Mesenteric fat pad (tissue), 1 donor: Measurements from ENCODE around the gene MAPK9. TPM values are rescaled to one million over a fixed set of nuclear protein-coding genes. Genes with fewer than 3 reads are reported as not detected.

ENCODE experiments used
- total RNA-seq: library from RNA; stranded (reverse); fragmentation: NEBNext Ultra II Directional; extraction: Animal tissue kit (Norgen Biotek cat#: 25700); gene quantifications from one replicate; pipeline ENCODE4 v1.2.1, GENCODE V29; 2021
- donor health status: DM: yes; HTN: yes; CAD: no.

The MAPK9 gene
- total RNA-seq, 1 donor from 2014 or later = 35.0 TPM

Other genes with a start within 250 kb of the MAPK9 start
- gene RNF130, start 220.3 kb downstream of the MAPK9 start, total RNA-seq = 135 TPM
- not detected for gene RASGEF1C, start 82.9 kb downstream of the MAPK9 start, total RNA-seq
- gene GFPT2, start 61.3 kb upstream of the MAPK9 start, total RNA-seq = 187 TPM
- 14.8 TPM for gene CNOT6, start 202.3 kb upstream of the MAPK9 start, total RNA-seq